Tibial nerve (tissue), 4 donors: ENCODE results near the gene OSBPL9.

ENCODE experiments used
- CTCF ChIP-seq, 5 experiments: fragments of 200-600 bp in 3 of 5; fragments of 450-650 bp in 2 of 5; sonication (generic) in 3 of 5; IDR thresholded peaks; one replicate each; pipeline ENCODE4 v1.5.1; 2016 to 2019; ENCODE audit warnings: antibody characterized with exemption in 5 of 5, mild to moderate bottlenecking in 3 of 5, moderate library complexity in 2 of 5
- EP300 ChIP-seq, 2 donors: sonication (generic); formaldehyde crosslinking; IDR thresholded peaks; one replicate each; pipeline ENCODE4 v1.6.1; 2017; ENCODE audit warnings: antibody characterized with exemption in 2 of 2, mild to moderate bottlenecking in 1 of 2
- POLR2A ChIP-seq, 2 donors: fragments of 450-650 bp; IDR thresholded peaks; one replicate each; pipeline ENCODE4 v1.6.1; 2017; ENCODE audit warnings: antibody characterized with exemption in 2 of 2, mild to moderate bottlenecking in 2 of 2, moderate library complexity in 2 of 2

GRCh38 chr1:51750218-51750617, 133.3 kb downstream of the OSBPL9 start:
- TF ChIP-seq POLR2A (IDR thresholded peaks at IDR 0.05) (no peak), CTCF (IDR thresholded peaks at IDR 0.05) (no peak), EP300 (IDR thresholded peaks at IDR 0.05) (no peak)
